ENCODE measurements around the gene CCT6B. TPM values are rescaled to one million over a fixed set of nuclear protein-coding genes. Genes with fewer than 3 reads are reported as not detected.

The CCT6B gene
- total RNA-seq, 1 donor from 2014 or later = 1.5 TPM

- TF ChIP-seq CTCF (IDR thresholded peaks at IDR 0.05) = no peak
- peaks cover 7% of the 10 kb centered on the region for H3K9me3 ChIP-seq
- ATAC-seq (no peak), DNase-seq (no peak)
- intact Hi-C loops (cut with DNase I) = no loop called here
- H3K27ac ChIP-seq = no peak overlapping the region
- no peaks in the 10 kb centered on the region for H3K36me3 ChIP-seq
- H3K4me3 ChIP-seq = no peak overlapping the region
- no peaks in the 10 kb centered on the region for H3K27me3 ChIP-seq (ENCODE audit: low read depth)
- H3K4me1 ChIP-seq = no peaks in the 10 kb centered on the region
Observed at GRCh38 chr17:34916120-34916519, 45.1 kb downstream of the CCT6B start.

- H3K36me3 ChIP-seq = no peaks in the 10 kb centered on the region
- H3K4me1 ChIP-seq = no peaks in the 10 kb centered on the region
- DNase-seq = no peak
- no peak overlapping the region for H3K27ac ChIP-seq
- H3K27me3 ChIP-seq (ENCODE audit: low read depth) = no peaks in the 10 kb centered on the region
- H3K9me3 ChIP-seq = peaks cover 7% of the 10 kb centered on the region
- intact Hi-C loops (cut with DNase I) = no loop called here
- TF ChIP-seq CTCF (IDR thresholded peaks at IDR 0.05) = no peak
- ATAC-seq = no peak
- H3K4me3 ChIP-seq = no peak overlapping the region
Observed at GRCh38 chr17:34913001-34913400, 48.3 kb downstream of the CCT6B start.

- no peaks in the 10 kb centered on the region for H3K4me1 ChIP-seq
- ATAC-seq (no peak), DNase-seq (no peak)
- intact Hi-C loops (cut with DNase I) = no loop called here
- no peak overlapping the region for H3K4me3 ChIP-seq
- TF ChIP-seq CTCF (IDR thresholded peaks at IDR 0.05) = no peak
- H3K9me3 ChIP-seq = no peaks in the 10 kb centered on the region
- H3K27ac ChIP-seq = no peak overlapping the region
- no peaks in the 10 kb centered on the region for H3K27me3 ChIP-seq (ENCODE audit: low read depth)
- no peaks in the 10 kb centered on the region for H3K36me3 ChIP-seq
Observed at GRCh38 chr17:34909040-34909439, 52.2 kb downstream of the CCT6B start.

GRCh38 chr17:34902831-34903547 lies 58.3 kb downstream of the CCT6B start:
- Histone ChIP-seq H3K27me3 (ENCODE audit: low read depth) (no peaks in the 10 kb centered on the region), H3K27ac (no peak overlapping the region), H3K9me3 (no peaks in the 10 kb centered on the region), H3K4me1 (no peaks in the 10 kb centered on the region), H3K4me3 (no peak overlapping the region), H3K36me3 (no peaks in the 10 kb centered on the region)
- ATAC-seq (no peak), DNase-seq (no peak)
- intact Hi-C loops (cut with DNase I) = no loop called here
- TF ChIP-seq CTCF (IDR thresholded peaks at IDR 0.05) = no peak

- no peak overlapping the region for H3K4me3 ChIP-seq
- no peak overlapping the region for H3K27ac ChIP-seq
- no peak for TF ChIP-seq CTCF (IDR thresholded peaks at IDR 0.05)
- no peaks in the 10 kb centered on the region for H3K36me3 ChIP-seq
- DNase-seq = no peak
- intact Hi-C loops (cut with DNase I) = no loop called here
- no peak for ATAC-seq
- H3K27me3 ChIP-seq (ENCODE audit: low read depth) = peaks cover 6% of the 10 kb centered on the region
- no peaks in the 10 kb centered on the region for H3K9me3 ChIP-seq
- no peaks in the 10 kb centered on the region for H3K4me1 ChIP-seq
Observed at GRCh38 chr17:34899643-34900291, 61.5 kb downstream of the CCT6B start.

Data from lower lobe of right lung (tissue), 2 donors.